Spleen (tissue), 7 donors: ENCODE measurements around the gene DAZAP1.

Experiments
- POLR2A ChIP-seq, 3 donors: fragments of 450-650 bp; IDR thresholded peaks; one replicate each; pipeline ENCODE4 v1.5.1; 2017; ENCODE audit warnings: antibody characterized with exemption in 3 of 3, mild to moderate bottlenecking in 1 of 3
- POLR2AphosphoS5 ChIP-seq, 3 donors: sonication (generic); formaldehyde crosslinking; IDR thresholded peaks; one replicate each; pipeline ENCODE4 v1.5.1; 2017; ENCODE audit warnings: antibody characterized with exemption in 3 of 3
- TF ChIP-seq, protein P1 (sequence below), 11 experiments: fragments of 200-600 bp in 7 of 11; fragments of 450-650 bp in 4 of 11; sonication (generic) in 4 of 11; IDR thresholded peaks in 8 of 11; conservative IDR thresholded peaks in 3 of 11; 1 replicate in 7 of 11; 2 replicates in 4 of 11; pipeline versions ENCODE4 v1.4.0 to v1.8.0; 2016 to 2021; ENCODE audit warnings: antibody characterized with exemption in 11 of 11, inconsistent platforms in 4 of 11, mild to moderate bottlenecking in 1 of 11
- donor health status: DM: no; HTN: no; CAD: no; lungs with moderate emphysema.
- donor health status: DM: no; HTN: no; CAD: no.
- donor health status: DM: no; HTN: no; CAD: no.

DNA sequence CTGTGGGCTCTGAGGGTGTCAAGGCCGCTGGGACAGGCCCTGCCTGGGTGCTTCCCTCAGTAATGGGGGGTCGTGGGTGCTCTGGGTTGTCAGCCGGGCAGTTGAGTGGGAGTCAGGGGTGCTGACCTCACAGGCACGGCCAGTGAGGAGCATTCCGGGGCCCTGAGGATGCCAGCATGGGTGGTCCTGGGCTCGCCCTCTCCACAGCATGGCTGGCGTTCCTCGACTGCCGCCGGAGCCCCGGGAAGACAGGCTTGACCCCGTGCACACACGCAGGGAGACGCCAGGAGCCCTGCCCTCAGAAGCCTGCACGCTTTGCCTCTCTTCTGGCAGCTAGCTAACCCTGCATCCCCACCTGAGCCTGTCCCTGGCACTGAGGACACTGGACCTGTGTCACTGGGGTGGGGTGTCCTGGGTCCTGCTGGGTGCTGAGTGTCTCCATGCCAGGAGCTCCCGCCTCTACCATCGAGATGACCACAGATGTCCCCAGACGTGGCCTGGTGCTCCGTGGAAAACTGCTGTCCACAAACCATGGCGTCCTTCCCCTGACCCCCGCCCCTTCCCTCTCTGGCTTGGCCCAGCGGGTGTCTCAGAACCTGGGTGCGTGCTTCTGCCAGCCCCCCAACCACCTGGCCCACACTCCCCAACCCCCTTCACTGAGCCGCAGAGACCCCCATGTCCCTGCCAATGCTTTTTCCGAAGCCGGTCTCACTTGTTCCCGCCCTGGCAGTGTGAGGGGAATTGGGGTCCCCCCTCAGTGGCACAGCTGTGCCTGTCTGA is 28.1 kb upstream of the DAZAP1 start:
- TF ChIP-seq, protein P1, sequence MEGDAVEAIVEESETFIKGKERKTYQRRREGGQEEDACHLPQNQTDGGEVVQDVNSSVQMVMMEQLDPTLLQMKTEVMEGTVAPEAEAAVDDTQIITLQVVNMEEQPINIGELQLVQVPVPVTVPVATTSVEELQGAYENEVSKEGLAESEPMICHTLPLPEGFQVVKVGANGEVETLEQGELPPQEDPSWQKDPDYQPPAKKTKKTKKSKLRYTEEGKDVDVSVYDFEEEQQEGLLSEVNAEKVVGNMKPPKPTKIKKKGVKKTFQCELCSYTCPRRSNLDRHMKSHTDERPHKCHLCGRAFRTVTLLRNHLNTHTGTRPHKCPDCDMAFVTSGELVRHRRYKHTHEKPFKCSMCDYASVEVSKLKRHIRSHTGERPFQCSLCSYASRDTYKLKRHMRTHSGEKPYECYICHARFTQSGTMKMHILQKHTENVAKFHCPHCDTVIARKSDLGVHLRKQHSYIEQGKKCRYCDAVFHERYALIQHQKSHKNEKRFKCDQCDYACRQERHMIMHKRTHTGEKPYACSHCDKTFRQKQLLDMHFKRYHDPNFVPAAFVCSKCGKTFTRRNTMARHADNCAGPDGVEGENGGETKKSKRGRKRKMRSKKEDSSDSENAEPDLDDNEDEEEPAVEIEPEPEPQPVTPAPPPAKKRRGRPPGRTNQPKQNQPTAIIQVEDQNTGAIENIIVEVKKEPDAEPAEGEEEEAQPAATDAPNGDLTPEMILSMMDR (IDR thresholded peaks at IDR 0.05 in 8 of 11, conservative IDR thresholded peaks at IDR 0.05 in 3 of 11) = no peak
- TF ChIP-seq POLR2A (IDR thresholded peaks at IDR 0.05) (no peak), POLR2AphosphoS5 (IDR thresholded peaks at IDR 0.05) (peak in 2 of 3 donors; percentile 13 to 34)
